ENCODE results near the gene SAPCD1.

SAPCD1 gene

GRCh38 chr6:31723245-31723979 is 39.0 kb upstream of the SAPCD1 start, which contains the start of gene MPIG6B:
TSS of gene MPIG6B (plus strand) at chr6:31723373. CDS start at chr6:31723384, 11 bp downstream.
- H2AFZ ChIP-seq (ENCODE audit: low read length, unreplicated experiment), result no peak within 1 kb of the TSS
- no peak within 1 kb of the TSS for H3K27ac ChIP-seq (ENCODE audit: low read depth, low read length)
- peaks cover under 1% of the 10 kb centered on the region for H3K4me1 ChIP-seq (ENCODE audit: control insufficient read depth, insufficient read depth, low read length, unreplicated experiment)
- no peaks in the 10 kb centered on the region for H3K79me2 ChIP-seq (ENCODE audit: control insufficient read depth, insufficient read depth, low read length, unreplicated experiment)
- H3K4me3 ChIP-seq (ENCODE audit: low read depth, low read length), result no peak within 1 kb of the TSS
- H3K27me3 ChIP-seq (ENCODE audit: insufficient read depth, low read length), result no peaks in the 10 kb centered on the region
- H3K36me3 ChIP-seq (ENCODE audit: insufficient read depth, low read length), result no peaks in the 10 kb centered on the region

GRCh38 chr6:31723980-31724691 is 38.3 kb upstream of the SAPCD1 start:
- Histone ChIP-seq H3K27me3 (ENCODE audit: insufficient read depth, low read length) (no peaks in the 10 kb centered on the region), H3K36me3 (ENCODE audit: insufficient read depth, low read length) (no peaks in the 10 kb centered on the region), H3K27ac (ENCODE audit: low read depth, low read length) (no peak overlapping the region), H3K4me1 (ENCODE audit: control insufficient read depth, insufficient read depth, low read length, unreplicated experiment) (peaks cover 8% of the 10 kb centered on the region), H2AFZ (ENCODE audit: low read length, unreplicated experiment) (no peak overlapping the region), H3K4me3 (ENCODE audit: low read depth, low read length) (no peak overlapping the region), H3K79me2 (ENCODE audit: control insufficient read depth, insufficient read depth, low read length, unreplicated experiment) (no peaks in the 10 kb centered on the region)

DNA sequence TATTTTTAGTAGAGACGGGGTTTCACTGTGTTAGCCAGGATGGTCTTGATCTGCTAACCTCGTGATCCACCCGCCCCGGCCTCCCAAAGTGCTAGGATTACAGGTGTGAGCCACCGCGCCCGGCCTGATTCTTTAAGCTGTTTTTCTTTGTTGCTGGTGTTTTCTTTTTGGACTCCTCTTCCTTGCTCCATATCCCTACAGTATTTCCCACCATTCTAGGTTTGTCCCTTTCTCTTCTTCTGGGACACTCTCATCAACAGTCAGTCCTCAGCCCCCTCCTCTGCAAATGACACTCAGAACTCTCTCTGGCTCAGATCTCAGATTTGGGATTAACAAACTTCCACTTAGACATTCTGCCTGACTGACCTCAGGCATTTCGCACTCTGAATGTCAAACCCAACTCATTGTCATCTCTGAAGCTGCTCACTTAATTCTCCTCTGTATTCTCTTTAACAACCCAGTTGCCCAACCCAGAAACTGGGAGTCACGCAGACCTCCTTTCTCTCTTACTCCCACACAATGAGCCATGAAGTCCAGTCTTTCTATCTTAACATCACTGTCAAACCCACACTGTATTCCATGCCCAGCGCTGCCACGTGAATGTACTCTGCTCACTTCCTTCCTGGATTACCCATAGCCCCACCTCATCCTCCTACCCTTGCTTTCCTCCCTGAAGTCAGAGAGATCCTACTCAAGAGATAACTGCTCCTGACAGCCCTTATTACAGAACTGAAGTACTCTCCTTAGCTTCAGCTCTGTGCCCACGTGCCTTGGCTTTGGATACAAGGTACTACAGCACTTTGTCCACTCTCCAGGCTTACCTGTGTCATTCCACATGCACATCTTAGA is 36.7 kb upstream of the SAPCD1 start:
- no peak overlapping the region for H3K27ac ChIP-seq (ENCODE audit: low read depth, low read length)
- peaks cover 10% of the 10 kb centered on the region for H3K4me1 ChIP-seq (ENCODE audit: control insufficient read depth, insufficient read depth, low read length, unreplicated experiment)
- no peaks in the 10 kb centered on the region for H3K36me3 ChIP-seq (ENCODE audit: insufficient read depth, low read length)
- H3K79me2 ChIP-seq (ENCODE audit: control insufficient read depth, insufficient read depth, low read length, unreplicated experiment), result no peaks in the 10 kb centered on the region
- no peaks in the 10 kb centered on the region for H3K27me3 ChIP-seq (ENCODE audit: insufficient read depth, low read length)
- H2AFZ ChIP-seq (ENCODE audit: low read length, unreplicated experiment), result no peak overlapping the region
- no peak overlapping the region for H3K4me3 ChIP-seq (ENCODE audit: low read depth, low read length)

DNA sequence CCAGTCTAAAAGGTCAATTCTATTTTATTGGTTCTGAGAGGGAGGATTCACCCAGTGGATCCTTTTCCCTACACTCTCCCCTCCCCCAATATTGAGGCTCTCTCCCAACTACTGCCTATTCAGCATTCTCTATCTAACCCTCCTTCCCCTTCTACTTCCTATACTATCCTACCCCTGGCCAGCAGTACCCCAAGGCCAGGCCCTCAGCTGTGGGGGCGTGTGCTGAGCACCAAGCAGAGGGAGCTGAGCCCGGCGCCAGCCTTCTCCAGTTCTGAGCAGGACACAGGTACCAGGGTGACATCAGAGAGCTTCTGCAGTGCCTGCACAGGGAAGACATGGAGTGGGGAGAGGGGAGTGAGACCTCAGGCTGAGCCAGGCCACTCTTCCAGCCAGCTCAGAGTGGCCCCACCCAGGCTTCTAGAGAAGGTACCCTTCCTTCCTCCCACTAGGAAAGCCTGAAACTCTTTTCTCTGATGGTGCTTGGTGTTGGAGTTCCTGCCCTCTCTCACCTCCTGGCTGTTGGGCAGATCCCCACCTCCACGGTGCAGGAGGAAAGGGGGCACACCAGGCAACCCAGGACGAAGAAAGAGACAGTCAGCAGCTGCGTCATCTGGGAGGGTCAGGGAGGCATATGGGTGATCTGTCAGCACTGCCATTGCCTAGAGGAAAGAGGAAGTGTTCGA is 35.3 kb upstream of the SAPCD1 start:
- peaks cover 4% of the 10 kb centered on the region for H3K79me2 ChIP-seq (ENCODE audit: control insufficient read depth, insufficient read depth, low read length, unreplicated experiment)
- H3K27ac ChIP-seq (ENCODE audit: low read depth, low read length), result no peak overlapping the region
- no peak overlapping the region for H2AFZ ChIP-seq (ENCODE audit: low read length, unreplicated experiment)
- H3K36me3 ChIP-seq (ENCODE audit: insufficient read depth, low read length), result peaks cover 6% of the 10 kb centered on the region; the same call in 1 of the 2 replicates
- no peak overlapping the region for H3K4me3 ChIP-seq (ENCODE audit: low read depth, low read length)
- no peaks in the 10 kb centered on the region for H3K27me3 ChIP-seq (ENCODE audit: insufficient read depth, low read length)
- H3K4me1 ChIP-seq (ENCODE audit: control insufficient read depth, insufficient read depth, low read length, unreplicated experiment), result peaks cover 21% of the 10 kb centered on the region

GRCh38 chr6:31727717-31728671 is 34.5 kb upstream of the SAPCD1 start:
- Histone ChIP-seq H2AFZ (ENCODE audit: low read length, unreplicated experiment) (no peak overlapping the region), H3K27ac (ENCODE audit: low read depth, low read length) (no peak overlapping the region), H3K36me3 (ENCODE audit: insufficient read depth, low read length) (peaks cover 7% of the 10 kb centered on the region; the same call in 1 of the 2 replicates), H3K4me1 (ENCODE audit: control insufficient read depth, insufficient read depth, low read length, unreplicated experiment) (peaks cover 22% of the 10 kb centered on the region), H3K79me2 (ENCODE audit: control insufficient read depth, insufficient read depth, low read length, unreplicated experiment) (peaks cover 8% of the 10 kb centered on the region), H3K4me3 (ENCODE audit: low read depth, low read length) (peak overlapping the region; percentile 81; the same call in 1 of the 2 replicates), H3K27me3 (ENCODE audit: insufficient read depth, low read length) (no peaks in the 10 kb centered on the region)

DNA sequence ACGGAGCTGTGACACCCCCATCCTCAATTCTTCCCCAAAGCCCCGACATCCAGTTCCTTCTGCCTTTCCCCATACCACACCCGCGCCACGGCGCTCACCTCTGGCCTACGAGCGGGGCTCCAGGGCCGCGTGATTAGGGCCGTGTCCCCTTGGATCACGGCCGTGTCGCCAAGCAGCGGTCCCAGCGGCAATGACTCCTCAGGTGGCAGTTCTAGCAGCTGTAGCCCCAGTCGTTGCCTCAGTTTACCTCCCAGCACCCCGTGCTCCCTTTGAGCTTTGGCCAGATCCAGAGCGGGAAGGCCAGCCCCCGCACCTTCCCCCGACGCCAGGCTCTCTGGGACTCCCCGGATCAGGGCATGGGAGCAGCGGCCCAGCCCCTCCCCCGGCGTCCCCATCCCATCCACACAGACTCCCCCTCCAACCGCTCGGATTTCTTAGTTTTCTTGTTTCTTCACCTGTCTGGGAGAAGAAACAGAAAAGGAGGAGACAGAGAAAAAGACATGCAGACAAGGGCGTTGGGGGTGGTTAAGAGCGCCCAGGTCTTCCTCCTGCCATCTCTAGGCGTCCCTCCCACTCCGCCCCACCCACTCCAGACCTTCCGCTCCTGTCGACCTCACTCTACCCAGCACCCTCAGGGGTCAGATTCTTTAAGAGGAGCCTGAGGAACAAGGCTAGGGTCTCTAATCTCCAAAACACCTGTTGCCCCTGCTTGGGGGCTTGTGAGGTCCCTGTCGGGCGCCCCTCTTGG is 33.5 kb upstream of the SAPCD1 start, which contains the start of gene DDAH2:
TSS of gene DDAH2 (minus strand) at position 533 of the 748 bp plus-strand sequence. CDS start at position 395, 138 bp downstream.
- peak within 1 kb of the TSS; percentile 74 for H3K27ac ChIP-seq (ENCODE audit: low read depth, low read length)
- H3K36me3 ChIP-seq (ENCODE audit: insufficient read depth, low read length), result peaks cover 17% of the 10 kb centered on the region; the same call in 1 of the 2 replicates
- H3K27me3 ChIP-seq (ENCODE audit: insufficient read depth, low read length), result no peaks in the 10 kb centered on the region
- peaks cover 32% of the 10 kb centered on the region for H3K4me1 ChIP-seq (ENCODE audit: control insufficient read depth, insufficient read depth, low read length, unreplicated experiment)
- H3K4me3 ChIP-seq (ENCODE audit: low read depth, low read length), result peak within 1 kb of the TSS; percentile 81
- peak within 1 kb of the TSS; percentile 11 for H2AFZ ChIP-seq (ENCODE audit: low read length, unreplicated experiment)
- H3K79me2 ChIP-seq (ENCODE audit: control insufficient read depth, insufficient read depth, low read length, unreplicated experiment), result peaks cover 18% of the 10 kb centered on the region

DNA sequence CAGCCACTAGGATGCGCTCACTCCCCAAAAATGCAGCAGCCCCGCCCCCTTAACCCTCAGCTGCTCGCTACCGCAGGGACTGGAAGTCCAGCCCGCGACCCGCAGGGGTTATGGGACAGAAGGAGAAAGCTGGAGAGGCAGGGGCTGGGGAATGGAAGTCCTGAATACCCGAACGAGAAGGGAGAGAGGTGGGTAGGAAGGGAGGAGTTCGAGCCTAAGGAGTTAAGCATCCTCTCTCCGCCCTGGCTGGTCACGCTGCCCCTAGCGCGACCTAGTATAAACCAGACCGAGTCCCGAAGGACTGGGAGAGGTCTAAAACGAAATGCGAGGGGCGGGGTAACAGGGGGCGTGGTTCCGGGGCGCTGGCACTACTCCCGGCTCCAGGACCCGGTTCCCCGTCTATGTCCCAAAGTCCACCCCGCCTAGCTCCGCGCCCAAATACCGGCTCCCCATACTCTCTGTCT is 32.9 kb upstream of the SAPCD1 start:
- Histone ChIP-seq H3K27ac (ENCODE audit: low read depth, low read length) (peak overlapping the region; percentile 74), H3K27me3 (ENCODE audit: insufficient read depth, low read length) (no peaks in the 10 kb centered on the region), H3K4me3 (ENCODE audit: low read depth, low read length) (peak overlapping the region; percentile 81), H3K4me1 (ENCODE audit: control insufficient read depth, insufficient read depth, low read length, unreplicated experiment) (peaks cover 37% of the 10 kb centered on the region), H3K79me2 (ENCODE audit: control insufficient read depth, insufficient read depth, low read length, unreplicated experiment) (peaks cover 24% of the 10 kb centered on the region), H2AFZ (ENCODE audit: low read length, unreplicated experiment) (no peak overlapping the region), H3K36me3 (ENCODE audit: insufficient read depth, low read length) (peaks cover 22% of the 10 kb centered on the region; the same call in 1 of the 2 replicates)

- Histone ChIP-seq H3K27me3 (ENCODE audit: insufficient read depth, low read length) (no peaks in the 10 kb centered on the region), H3K36me3 (ENCODE audit: insufficient read depth, low read length) (peaks cover 22% of the 10 kb centered on the region; the same call in 1 of the 2 replicates), H3K4me3 (ENCODE audit: low read depth, low read length) (peak overlapping the region; percentile 81), H2AFZ (ENCODE audit: low read length, unreplicated experiment) (no peak overlapping the region), H3K27ac (ENCODE audit: low read depth, low read length) (peak overlapping the region; percentile 74), H3K4me1 (ENCODE audit: control insufficient read depth, insufficient read depth, low read length, unreplicated experiment) (peaks cover 37% of the 10 kb centered on the region), H3K79me2 (ENCODE audit: control insufficient read depth, insufficient read depth, low read length, unreplicated experiment) (peaks cover 29% of the 10 kb centered on the region)
Measured at GRCh38 chr6:31729979-31730630, 32.4 kb upstream of the SAPCD1 start.
